ENCODE results near the gene SKIL. TPM values are rescaled to one million over a fixed set of nuclear protein-coding genes. Genes with fewer than 3 reads are reported as not detected.

Gene SKIL
- total and polyA plus RNA-seq, 8 donors = 6.3 to 107 (median 33.9) TPM

DNA sequence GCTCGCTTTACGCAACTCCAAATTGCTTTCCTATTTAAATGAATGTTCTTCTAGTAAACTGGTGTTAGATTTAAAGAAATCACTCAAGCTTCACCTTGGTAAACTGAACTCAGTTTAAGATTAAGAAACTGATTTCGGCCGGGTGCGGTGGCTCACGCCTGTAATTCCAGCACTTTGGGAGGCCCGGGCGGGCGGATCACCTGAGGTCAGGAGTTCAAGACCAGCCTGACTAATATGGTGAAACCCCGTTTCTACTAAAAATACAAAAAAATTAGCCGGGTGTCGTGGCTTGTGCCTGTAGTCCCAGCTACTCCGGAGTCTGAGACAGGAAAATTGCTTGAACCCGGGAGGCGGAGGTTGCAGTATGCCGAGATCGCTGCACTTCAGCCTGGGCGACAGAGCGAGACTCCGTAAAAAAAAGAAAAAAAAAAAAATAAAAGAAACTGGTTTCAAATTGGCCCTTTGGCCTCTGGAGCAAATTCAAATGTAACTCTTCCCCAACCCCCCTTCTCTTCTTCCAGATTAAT lies 1.7 kb downstream of the SKIL start:
- TF ChIP-seq POLR2AphosphoS5 (IDR thresholded peaks at IDR 0.05) = no peak
- TF ChIP-seq, protein P1, sequence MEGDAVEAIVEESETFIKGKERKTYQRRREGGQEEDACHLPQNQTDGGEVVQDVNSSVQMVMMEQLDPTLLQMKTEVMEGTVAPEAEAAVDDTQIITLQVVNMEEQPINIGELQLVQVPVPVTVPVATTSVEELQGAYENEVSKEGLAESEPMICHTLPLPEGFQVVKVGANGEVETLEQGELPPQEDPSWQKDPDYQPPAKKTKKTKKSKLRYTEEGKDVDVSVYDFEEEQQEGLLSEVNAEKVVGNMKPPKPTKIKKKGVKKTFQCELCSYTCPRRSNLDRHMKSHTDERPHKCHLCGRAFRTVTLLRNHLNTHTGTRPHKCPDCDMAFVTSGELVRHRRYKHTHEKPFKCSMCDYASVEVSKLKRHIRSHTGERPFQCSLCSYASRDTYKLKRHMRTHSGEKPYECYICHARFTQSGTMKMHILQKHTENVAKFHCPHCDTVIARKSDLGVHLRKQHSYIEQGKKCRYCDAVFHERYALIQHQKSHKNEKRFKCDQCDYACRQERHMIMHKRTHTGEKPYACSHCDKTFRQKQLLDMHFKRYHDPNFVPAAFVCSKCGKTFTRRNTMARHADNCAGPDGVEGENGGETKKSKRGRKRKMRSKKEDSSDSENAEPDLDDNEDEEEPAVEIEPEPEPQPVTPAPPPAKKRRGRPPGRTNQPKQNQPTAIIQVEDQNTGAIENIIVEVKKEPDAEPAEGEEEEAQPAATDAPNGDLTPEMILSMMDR (IDR thresholded peaks at IDR 0.05) = no peak
- TF ChIP-seq EP300 (IDR thresholded peaks at IDR 0.05) = no peak
- TF ChIP-seq POLR2A (IDR thresholded peaks at IDR 0.05) = no peak
- peak overlapping the region; percentile 71 to 99 (median 93) for H3K4me3 ChIP-seq
- H3K27ac ChIP-seq = peak overlapping the region in 4 of 5 donors; percentile 96 to 100 (median 100)
- H3K27me3 ChIP-seq = no peaks in the 10 kb centered on the region
- WGBS, 5 donors = 56 to 74% (median 64%) methylated on average over 20 of the region's 20 CpGs
- intact Hi-C loops (cut with DNase I; ENCODE audit: low total_unique reads) = no loop called here
- peaks cover 0 to 9% (median 8%) of the 10 kb centered on the region in 4 donors for H3K36me3 ChIP-seq
- no peak for DNase-seq
- H3K9me3 ChIP-seq = no peaks in the 10 kb centered on the region
- H3K4me1 ChIP-seq = peaks cover 31 to 76% (median 70%) of the 10 kb centered on the region in 4 donors

DNA sequence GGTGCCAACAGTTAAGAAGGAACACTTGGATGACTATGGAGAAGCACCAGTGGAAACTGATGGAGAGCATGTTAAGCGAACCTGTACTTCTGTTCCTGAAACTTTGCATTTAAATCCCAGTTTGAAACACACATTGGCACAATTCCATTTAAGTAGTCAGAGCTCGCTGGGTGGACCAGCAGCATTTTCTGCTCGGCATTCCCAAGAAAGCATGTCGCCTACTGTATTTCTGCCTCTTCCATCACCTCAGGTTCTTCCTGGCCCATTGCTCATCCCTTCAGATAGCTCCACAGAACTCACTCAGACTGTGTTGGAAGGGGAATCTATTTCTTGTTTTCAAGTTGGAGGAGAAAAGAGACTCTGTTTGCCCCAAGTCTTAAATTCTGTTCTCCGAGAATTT lies 3.0 kb downstream of the SKIL start:
- DNase-seq = no peak
- H3K27me3 ChIP-seq = no peaks in the 10 kb centered on the region
- intact Hi-C loops (cut with DNase I; ENCODE audit: low total_unique reads) = no loop called here
- H3K4me1 ChIP-seq = peaks cover 31 to 82% (median 70%) of the 10 kb centered on the region in 4 donors
- no peak overlapping the region for H3K27ac ChIP-seq
- peaks cover 0 to 9% (median 8%) of the 10 kb centered on the region in 4 donors for H3K36me3 ChIP-seq
- 72 to 81% (median 77%) methylated on average over 5 of the region's 5 CpGs for WGBS, 5 donors
- H3K4me3 ChIP-seq = peak overlapping the region in 2 of 4 donors; percentile 32 to 71
- TF ChIP-seq EP300 (IDR thresholded peaks at IDR 0.05) (no peak), POLR2AphosphoS5 (IDR thresholded peaks at IDR 0.05) (no peak), POLR2A (IDR thresholded peaks at IDR 0.05) (no peak)
- TF ChIP-seq, protein P1 (IDR thresholded peaks at IDR 0.05) = no peak
- H3K9me3 ChIP-seq = no peaks in the 10 kb centered on the region

DNA sequence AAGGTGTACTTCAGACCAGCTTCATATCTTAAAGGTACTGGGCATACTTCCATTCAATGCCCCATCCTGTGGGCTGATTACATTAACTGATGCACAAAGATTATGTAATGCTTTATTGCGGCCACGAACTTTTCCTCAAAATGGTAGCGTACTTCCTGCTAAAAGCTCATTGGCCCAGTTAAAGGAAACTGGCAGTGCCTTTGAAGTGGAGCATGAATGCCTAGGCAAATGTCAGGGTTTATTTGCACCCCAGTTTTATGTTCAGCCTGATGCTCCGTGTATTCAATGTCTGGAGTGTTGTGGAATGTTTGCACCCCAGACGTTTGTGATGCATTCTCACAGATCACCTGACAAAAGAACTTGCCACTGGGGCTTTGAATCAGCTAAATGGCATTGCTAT lies 3.4 kb downstream of the SKIL start:
- TF ChIP-seq EP300 (IDR thresholded peaks at IDR 0.05) (no peak), POLR2AphosphoS5 (IDR thresholded peaks at IDR 0.05) (no peak), POLR2A (IDR thresholded peaks at IDR 0.05) (no peak)
- TF ChIP-seq, protein P1 (IDR thresholded peaks at IDR 0.05) = no peak
- peaks cover 0 to 9% (median 8%) of the 10 kb centered on the region in 4 donors for H3K36me3 ChIP-seq
- H3K9me3 ChIP-seq = no peaks in the 10 kb centered on the region
- 39 to 58% (median 50%) methylated on average over 5 of the region's 5 CpGs for WGBS, 5 donors
- H3K27ac ChIP-seq = no peak overlapping the region
- intact Hi-C loops (cut with DNase I; ENCODE audit: low total_unique reads) = no loop called here
- H3K27me3 ChIP-seq = no peaks in the 10 kb centered on the region
- peak overlapping the region in 2 of 4 donors; percentile 32 to 71 for H3K4me3 ChIP-seq
- DNase-seq = no peak
- peaks cover 31 to 81% (median 66%) of the 10 kb centered on the region in 4 donors for H3K4me1 ChIP-seq

DNA sequence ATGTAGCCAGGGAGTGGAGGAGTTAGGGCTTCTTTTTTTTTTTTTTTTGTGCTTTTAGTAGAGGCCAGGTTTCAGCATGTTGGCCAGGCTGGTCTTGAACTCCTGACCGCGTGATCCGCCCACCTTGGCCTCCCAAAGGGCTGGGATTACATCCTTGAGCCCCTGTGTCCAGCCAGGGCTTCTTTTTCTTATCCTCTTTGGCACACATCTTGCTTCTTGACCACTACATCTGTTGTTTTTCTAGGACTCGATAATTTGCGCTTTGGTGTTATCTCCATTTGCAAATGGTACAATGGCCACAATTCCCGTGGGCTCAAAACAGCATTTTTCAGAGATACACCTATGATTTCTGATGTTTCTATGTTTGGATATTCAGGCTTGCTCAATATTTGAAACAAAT lies 4.2 kb downstream of the SKIL start:
- 75 to 84% (median 78%) methylated on average over 6 of the region's 6 CpGs for WGBS, 5 donors
- intact Hi-C loops (cut with DNase I; ENCODE audit: low total_unique reads) = no loop called here
- H3K36me3 ChIP-seq = peaks cover 0 to 9% (median 8%) of the 10 kb centered on the region in 4 donors
- no peaks in the 10 kb centered on the region for H3K9me3 ChIP-seq
- no peak overlapping the region for H3K27ac ChIP-seq
- H3K4me3 ChIP-seq = peak overlapping the region in 2 of 4 donors; percentile 32 to 71
- no peak for DNase-seq
- H3K27me3 ChIP-seq = no peaks in the 10 kb centered on the region
- TF ChIP-seq EP300 (IDR thresholded peaks at IDR 0.05) (no peak), POLR2AphosphoS5 (IDR thresholded peaks at IDR 0.05) (no peak), POLR2A (IDR thresholded peaks at IDR 0.05) (no peak)
- TF ChIP-seq, protein P1 (IDR thresholded peaks at IDR 0.05) = no peak
- peaks cover 31 to 76% (median 61%) of the 10 kb centered on the region in 4 donors for H3K4me1 ChIP-seq

Data from stomach (tissue), 9 donors.